HG03159 (cell line): ENCODE results near the gene RAB17.
"Not testable (repeated sequence)": the region's sequence is repeated elsewhere in the genome, so short reads cannot be mapped to it uniquely, and the experiment has no call there.

Experiments used
- ATAC-seq: cut with Tn5 transposase; IDR thresholded peaks from one replicate; pipeline ENCODE4 v1.9.1; 2021; ENCODE audit warnings: mild to moderate bottlenecking, moderate library complexity; ENCODE audit not compliant: unreplicated experiment

Gene RAB17

DNA sequence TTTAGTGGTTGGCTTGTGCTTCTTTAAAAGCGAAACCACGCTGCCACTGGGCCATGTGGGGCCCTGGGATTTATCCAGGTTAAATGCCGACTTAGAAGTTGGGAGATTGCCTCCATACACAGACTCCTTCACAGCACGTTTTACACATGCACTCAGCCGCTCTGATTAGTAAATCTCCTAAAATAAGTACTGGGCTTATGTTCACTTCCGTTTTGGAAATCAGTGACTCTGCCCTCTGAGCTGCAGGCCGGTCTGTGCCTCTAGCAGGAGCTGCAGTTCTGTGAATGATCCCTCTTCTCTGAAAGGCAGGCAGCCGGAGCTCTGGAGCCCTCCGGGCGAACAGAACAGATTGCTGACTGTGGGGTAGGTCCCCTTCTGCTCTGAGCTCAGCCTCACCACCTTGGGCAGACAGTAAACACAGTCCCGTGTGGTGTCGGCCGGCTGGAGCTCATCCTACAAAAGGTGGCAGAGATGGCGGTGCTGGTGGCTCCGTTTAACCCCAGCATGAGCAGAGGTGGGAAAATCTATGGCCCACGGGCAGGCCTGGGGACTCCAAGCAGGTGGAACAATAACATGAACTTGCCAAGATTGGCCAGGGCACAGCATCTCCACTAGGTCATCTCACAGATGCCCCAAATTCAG lies 9.8 kb upstream of the RAB17 start:
- ATAC-seq = no peak

- ATAC-seq = no peak
Observed at GRCh38 chr2:237599465-237600110, 9.1 kb upstream of the RAB17 start.

DNA sequence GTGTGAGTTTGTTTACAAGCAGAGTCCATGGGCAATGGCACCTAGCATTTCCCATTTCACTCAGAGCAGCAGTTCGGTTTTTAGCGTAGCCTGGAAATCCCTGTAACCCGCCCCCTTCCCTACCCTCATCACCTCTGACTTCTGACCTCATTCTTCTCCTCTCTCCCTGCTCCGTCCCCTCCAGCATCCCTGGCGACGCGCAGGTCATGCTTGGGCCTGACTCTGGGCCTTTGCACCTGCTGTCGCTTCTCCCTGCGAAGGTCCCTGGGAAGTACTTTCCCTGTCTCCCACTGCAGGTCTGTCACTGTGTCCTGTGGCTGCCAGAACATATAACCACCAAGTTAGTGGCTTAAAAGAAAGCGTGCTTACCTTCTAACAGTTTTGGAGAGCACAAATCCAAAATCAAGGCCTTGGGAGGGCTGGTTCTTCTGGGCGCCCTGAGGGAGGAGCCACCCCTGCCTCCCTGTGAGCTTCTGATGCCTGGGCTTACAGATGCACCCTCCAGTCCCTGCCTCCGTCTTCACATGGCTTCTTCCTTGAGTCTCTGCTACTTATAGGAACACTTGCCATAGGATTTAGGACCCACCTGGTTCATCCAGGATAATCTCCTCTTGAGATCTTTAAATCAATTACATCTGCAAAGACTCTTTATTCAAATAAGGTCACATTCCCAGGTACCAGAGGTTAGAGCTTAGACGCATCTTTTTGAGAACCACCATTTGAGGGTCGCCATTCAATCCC lies 8.1 kb upstream of the RAB17 start:
- ATAC-seq = no peak

DNA sequence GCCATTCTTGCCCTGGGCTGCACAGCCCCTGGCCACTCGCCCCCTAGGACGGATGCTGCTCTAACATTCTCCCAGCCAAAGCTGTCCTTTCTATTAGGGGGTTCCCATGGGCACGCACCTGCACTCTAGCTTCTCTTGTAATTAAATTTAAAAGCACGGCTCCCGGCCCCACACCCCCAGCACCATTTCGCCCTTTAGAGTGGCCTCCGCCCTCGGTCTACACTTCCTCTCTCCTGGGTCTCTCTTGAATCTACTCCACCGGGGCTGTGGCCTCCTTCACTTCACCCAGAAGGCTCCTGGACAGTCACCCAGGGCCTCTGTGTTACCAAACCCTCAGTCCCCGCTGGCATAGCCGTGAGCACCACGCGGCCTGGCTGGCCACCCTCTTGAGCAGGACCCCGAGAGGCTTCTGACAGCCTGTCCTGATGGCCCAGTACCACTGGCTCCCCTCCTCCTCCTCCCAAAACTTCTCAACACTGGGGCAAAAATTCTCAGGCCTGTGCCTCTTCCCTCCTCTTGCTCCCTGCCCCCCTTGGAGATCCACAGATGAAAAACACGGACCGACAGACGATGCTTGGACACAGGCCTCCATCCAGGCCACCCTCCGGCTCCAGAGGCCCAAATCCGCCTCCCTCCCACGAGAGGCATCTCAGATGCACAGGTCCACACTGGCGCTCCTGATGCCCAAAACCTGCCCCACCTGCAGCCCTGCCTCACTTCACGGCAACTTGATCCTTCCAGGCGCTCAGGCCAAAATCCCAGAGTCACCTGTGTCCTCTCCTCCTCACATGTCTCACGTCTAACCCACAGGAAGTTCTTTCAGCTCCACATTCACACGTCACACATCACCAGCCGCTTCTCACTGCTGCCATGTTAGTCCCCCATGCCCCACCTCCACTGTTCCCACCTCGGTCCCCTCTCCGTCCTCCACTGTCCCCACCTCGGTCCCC lies 6.9 kb upstream of the RAB17 start:
- no peak for ATAC-seq

DNA sequence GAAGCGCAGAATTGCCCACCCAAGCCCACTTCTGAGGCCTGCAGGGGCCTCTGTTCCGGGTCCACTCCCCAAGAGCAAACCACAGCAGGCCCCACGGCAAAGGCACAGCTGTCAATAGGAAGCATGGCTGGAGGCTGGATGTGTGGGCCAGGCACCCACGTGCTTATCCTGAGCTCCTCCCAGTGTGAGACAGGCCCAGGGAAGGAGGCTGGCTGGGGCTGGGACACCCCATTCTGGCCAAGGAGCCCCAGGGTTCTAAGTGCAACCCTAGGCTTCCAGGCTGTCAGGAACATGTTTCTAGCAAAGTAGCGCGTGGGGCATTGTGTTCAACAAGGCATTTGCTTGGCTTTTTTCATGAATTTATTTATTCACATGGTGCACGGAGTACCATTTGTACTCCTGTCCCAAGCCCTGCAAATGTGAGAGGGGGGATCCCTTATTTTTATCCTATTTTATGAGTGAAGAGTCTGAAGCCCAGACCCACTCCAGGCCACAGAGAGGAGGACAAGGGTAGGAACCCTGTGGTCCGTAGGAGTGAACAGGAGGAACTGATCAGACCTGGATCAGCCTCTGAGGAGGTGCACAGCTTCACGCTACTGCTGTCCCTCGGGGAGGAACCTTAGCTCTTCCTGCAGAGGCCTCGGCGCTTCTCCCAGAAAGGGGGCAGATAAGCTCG lies 6.1 kb upstream of the RAB17 start:
- ATAC-seq = no peak

DNA sequence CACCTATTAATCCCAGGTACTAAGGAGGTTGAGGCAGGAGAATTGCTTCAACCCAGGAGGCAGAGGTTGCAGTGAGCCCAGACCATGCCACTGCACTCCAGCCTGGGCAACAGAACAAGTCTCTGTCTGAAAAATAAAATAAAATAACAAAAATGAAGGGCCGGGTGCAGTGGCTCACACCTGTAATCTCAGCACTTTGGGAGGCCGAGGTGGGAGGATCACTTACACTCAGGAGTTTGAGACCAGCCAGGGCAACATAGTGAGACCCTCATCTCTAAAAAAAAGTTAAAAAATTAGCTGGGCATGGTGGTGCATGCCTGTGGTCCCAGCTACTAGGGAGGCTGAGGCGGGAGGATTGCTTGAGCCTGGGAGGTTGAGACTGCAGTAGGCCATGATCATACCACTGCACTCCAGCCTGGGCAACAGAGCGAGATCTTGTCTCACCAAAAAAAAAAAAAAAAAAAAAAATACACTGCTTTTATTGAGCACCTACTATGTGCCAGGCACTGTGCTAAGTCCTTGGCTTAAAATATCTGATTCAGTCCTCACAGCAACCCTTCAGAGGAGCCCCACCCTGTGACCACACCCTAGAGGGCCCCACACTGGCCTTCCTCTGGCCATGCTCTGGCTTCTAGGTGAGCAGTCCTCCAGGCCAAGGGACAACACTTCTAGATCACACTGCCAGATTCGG lies 5.4 kb upstream of the RAB17 start:
- not testable (repeated sequence) for ATAC-seq

DNA sequence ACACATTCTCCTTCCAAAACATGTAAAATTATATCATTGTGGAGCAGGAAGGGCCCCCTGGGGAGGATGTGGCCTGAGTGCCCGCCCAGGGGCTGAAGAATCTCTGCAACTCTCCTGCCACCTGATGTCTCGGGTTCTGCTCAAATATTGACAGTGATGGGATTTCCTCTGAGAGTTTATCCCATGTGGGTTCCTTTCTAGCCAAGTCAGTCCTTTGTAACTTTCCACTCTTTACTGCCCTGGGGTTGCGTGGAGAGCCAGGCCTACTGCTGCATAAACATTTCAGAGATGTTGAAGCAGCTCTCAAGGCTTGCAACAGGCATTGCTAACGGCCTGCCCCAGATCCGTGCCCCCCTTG lies 4.0 kb upstream of the RAB17 start:
- no peak for ATAC-seq

GRCh38 chr2:237593596-237594320 lies 3.2 kb upstream of the RAB17 start:
- no peak for ATAC-seq

DNA sequence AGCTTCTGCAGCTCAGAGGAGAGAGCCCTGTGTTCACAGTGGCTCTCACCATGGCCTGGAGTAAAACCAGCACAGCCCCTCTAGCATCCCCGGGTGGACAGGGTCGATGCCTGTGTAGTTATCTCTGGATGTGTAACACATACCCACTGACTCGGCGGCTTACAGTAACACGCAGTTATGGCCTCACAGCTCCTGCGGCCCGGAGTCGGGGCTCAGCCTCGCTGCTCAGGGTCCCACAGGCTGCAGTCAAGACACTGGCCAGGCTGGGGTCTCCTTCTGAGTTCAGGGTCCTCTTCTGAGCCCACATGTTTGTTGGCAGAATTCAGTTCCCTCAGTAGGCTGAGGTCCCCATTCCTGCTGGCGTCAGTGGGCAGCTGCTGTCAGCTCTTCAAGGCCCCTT lies 2.5 kb upstream of the RAB17 start:
- no peak for ATAC-seq

DNA sequence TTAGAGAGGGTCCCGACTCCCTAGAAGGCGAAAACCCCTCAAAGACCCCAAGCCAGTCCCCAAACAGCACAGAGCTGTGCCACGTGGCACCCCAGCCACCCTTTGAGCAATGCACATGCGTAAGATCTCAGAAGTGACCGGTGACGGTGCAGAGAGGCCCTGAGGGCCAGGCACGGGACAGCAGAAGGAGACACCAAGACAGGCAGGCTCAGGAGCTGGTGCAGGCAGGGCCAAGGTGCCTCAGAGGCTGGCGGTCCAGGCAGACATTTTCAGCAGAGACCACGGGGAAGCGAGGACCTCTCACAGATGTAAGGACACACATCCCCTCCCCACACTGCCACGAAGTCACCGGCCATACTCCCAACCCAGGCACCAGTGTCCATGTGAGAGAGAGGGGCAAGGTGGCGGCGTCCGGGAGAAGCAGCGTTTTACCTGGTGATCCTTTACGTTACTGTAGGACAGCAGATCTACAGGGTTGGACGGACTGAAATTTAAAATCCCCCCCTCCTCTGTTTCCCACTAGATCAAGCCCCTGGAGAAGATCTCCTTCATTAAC lies 2.0 kb upstream of the RAB17 start:
- no peak for ATAC-seq

DNA sequence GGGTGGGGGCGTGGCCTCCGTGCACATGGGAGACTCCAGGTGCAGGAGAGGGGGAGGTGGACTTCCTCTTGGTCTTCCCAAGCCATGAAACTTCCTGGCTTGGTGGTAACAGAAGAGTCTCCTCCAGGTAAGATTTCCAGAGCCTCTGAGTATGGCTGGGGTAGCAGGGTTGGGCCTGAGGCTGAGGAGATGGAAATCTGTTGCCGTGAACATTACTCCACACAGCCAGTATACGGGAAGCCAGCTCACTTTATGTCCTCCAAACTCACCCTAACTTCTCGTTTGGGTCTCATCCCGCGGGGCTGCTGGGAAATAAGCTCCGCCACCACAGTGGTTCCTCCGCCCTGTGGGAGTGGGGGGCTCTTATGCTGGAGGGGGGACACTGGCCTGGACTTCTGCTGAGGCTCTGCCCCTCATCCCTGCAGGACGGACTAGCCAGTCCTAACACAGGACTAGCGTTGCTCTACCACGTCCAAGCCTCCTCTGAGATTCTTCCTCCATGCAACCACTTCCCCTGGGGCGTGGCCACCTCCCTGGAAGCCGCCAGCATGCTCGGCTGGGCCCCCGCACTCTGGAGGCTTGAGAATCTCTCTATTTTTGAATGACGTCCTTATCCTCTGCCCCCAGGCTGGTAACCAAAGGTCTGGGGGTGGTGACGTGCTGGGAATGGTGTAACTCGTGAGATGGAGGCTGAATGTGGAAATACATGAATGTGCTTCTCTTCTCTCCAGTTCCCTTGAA lies 777 bp upstream of the RAB17 start:
- no peak for ATAC-seq

- ATAC-seq = no peak
Observed at GRCh38 chr2:237588044-237588696, 2.4 kb downstream of the RAB17 start.

GRCh38 chr2:237585590-237586221 lies 4.8 kb downstream of the RAB17 start:
- ATAC-seq = no peak

GRCh38 chr2:237583385-237584295 lies 6.9 kb downstream of the RAB17 start:
- no peak for ATAC-seq

DNA sequence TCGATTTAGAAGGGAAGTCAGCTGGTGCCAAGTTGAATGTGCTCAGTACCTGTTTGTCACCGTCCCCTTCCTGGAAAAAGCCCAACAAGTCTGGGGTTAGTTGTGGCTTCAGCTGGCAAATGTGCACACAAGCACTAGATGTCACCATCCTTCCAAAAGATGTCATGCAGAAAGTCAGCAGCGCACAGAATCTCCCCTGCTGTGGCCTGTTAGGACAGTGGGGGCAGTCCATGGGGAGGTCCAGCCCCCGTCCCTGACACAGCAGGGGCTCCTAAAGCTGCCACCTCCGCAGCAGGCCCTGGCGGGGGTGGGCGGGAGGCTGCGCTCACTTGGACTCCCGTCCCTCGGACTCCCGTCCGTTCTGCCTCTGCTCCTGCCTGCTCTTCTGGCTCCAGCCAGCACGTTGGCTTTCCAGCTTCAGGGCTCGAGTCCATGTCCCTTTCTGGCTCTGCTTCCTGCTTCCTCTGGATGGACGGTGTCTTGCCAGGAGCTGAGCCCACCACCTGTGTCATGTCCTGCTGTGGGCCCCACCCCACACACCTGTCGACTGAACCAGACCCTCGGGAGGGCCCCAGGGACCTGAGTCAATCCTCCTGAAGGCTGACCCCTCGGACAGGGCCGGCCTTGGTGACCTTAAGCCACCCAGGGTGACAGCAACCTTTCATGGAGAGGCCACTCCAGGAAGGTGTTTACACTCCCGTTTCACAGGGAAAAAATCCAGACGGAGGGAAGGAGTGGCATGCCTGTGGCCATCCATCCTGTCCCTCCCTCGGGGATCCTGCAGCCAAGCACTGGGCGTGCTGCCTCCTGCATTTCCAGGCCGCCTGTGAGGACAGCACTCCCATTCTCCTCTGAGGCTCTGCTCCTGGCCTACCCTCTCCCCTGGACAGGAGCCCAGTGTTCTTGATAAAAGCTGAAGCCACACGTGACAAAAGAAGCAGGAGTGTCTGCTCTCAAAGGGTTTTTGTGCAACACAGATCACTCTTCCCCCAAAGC lies 8.5 kb downstream of the RAB17 start:
- ATAC-seq = no peak
